Measurements from ENCODE around the gene RAB35.

RAB35 gene

DNA sequence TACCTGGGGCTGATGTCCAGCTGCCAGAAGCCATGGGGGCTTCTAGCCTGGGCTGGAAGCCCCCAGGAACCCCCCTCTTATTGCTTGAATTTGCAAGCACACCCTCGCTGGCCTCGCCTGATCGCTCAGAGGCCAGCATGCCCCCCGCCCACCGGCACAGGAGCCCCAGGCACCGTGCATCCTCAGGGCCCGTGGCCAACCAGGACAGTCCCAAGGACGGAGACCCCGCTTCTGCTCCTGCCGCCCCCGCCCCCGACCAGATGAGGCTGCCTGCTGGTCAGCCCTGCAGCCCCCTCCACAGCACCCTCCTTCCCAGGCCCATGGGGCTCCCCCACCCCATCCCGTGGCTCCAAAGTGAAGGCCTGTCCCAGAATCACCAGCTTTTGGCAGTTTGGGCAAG is 21.2 kb downstream of the RAB35 start:
- H3K4me3 ChIP-seq (replicated peaks; ENCODE audit: insufficient read depth, low read length), result no peak overlapping the region
- H3K27me3 ChIP-seq (ENCODE audit: insufficient read depth, poor library complexity, severe bottlenecking), result no peaks in the 10 kb centered on the region
- H3K27ac ChIP-seq (replicated peaks), result no peak overlapping the region
- TF ChIP-seq POLR2AphosphoS5 (IDR thresholded peaks at IDR 0.05; ENCODE audit: low read depth) (no peak), SPI1 (IDR thresholded peaks at IDR 0.05; ENCODE audit: borderline replicate concordance, low read depth) (no peak), GABPA (IDR thresholded peaks at IDR 0.05; ENCODE audit: low read depth) (no peak)
- TF ChIP-seq, protein P1, sequence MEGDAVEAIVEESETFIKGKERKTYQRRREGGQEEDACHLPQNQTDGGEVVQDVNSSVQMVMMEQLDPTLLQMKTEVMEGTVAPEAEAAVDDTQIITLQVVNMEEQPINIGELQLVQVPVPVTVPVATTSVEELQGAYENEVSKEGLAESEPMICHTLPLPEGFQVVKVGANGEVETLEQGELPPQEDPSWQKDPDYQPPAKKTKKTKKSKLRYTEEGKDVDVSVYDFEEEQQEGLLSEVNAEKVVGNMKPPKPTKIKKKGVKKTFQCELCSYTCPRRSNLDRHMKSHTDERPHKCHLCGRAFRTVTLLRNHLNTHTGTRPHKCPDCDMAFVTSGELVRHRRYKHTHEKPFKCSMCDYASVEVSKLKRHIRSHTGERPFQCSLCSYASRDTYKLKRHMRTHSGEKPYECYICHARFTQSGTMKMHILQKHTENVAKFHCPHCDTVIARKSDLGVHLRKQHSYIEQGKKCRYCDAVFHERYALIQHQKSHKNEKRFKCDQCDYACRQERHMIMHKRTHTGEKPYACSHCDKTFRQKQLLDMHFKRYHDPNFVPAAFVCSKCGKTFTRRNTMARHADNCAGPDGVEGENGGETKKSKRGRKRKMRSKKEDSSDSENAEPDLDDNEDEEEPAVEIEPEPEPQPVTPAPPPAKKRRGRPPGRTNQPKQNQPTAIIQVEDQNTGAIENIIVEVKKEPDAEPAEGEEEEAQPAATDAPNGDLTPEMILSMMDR (IDR thresholded peaks at IDR 0.05; ENCODE audit: insufficient read depth, low read length), result no peak
- TF ChIP-seq, protein P2, sequence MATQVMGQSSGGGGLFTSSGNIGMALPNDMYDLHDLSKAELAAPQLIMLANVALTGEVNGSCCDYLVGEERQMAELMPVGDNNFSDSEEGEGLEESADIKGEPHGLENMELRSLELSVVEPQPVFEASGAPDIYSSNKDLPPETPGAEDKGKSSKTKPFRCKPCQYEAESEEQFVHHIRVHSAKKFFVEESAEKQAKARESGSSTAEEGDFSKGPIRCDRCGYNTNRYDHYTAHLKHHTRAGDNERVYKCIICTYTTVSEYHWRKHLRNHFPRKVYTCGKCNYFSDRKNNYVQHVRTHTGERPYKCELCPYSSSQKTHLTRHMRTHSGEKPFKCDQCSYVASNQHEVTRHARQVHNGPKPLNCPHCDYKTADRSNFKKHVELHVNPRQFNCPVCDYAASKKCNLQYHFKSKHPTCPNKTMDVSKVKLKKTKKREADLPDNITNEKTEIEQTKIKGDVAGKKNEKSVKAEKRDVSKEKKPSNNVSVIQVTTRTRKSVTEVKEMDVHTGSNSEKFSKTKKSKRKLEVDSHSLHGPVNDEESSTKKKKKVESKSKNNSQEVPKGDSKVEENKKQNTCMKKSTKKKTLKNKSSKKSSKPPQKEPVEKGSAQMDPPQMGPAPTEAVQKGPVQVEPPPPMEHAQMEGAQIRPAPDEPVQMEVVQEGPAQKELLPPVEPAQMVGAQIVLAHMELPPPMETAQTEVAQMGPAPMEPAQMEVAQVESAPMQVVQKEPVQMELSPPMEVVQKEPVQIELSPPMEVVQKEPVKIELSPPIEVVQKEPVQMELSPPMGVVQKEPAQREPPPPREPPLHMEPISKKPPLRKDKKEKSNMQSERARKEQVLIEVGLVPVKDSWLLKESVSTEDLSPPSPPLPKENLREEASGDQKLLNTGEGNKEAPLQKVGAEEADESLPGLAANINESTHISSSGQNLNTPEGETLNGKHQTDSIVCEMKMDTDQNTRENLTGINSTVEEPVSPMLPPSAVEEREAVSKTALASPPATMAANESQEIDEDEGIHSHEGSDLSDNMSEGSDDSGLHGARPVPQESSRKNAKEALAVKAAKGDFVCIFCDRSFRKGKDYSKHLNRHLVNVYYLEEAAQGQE (IDR thresholded peaks at IDR 0.05; ENCODE audit: insufficient replicate concordance, low read depth), result no peak
- DNase-seq (ENCODE audit: low read depth in 1 of 2, low spot score in 1 of 2), result no peak

DNA sequence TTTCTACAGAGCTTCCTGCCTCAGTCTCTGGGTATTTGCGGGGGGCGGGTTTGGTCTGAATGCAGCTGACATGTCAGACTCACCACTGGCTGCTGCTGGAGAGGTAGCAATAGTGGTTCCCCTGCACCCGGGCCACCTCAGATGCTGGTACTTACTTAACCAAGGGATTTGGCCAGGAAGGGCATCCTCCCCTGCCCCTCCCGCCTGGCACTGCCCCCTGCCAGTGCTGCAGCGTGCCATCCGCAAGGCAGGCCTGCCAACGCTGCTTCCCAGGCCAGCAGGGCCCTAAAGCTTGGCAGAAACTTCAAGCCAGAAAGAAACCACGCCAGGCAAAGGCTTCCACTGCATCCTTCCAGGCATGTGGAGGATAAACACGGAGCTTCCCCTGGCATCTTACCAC is 22.1 kb downstream of the RAB35 start:
- no peak for DNase-seq (ENCODE audit: low read depth in 1 of 2, low spot score in 1 of 2)
- TF ChIP-seq SPI1 (IDR thresholded peaks at IDR 0.05; ENCODE audit: borderline replicate concordance, low read depth), result no peak
- no peak for TF ChIP-seq GABPA (IDR thresholded peaks at IDR 0.05; ENCODE audit: low read depth)
- TF ChIP-seq, protein P1 (IDR thresholded peaks at IDR 0.05; ENCODE audit: insufficient read depth, low read length), result no peak
- TF ChIP-seq POLR2AphosphoS5 (IDR thresholded peaks at IDR 0.05; ENCODE audit: low read depth), result no peak
- TF ChIP-seq, protein P2 (IDR thresholded peaks at IDR 0.05; ENCODE audit: insufficient replicate concordance, low read depth), result no peak
- no peak overlapping the region for H3K4me3 ChIP-seq (replicated peaks; ENCODE audit: insufficient read depth, low read length)
- no peak overlapping the region for H3K27ac ChIP-seq (replicated peaks)
- H3K27me3 ChIP-seq (ENCODE audit: insufficient read depth, poor library complexity, severe bottlenecking), result no peaks in the 10 kb centered on the region

DNA sequence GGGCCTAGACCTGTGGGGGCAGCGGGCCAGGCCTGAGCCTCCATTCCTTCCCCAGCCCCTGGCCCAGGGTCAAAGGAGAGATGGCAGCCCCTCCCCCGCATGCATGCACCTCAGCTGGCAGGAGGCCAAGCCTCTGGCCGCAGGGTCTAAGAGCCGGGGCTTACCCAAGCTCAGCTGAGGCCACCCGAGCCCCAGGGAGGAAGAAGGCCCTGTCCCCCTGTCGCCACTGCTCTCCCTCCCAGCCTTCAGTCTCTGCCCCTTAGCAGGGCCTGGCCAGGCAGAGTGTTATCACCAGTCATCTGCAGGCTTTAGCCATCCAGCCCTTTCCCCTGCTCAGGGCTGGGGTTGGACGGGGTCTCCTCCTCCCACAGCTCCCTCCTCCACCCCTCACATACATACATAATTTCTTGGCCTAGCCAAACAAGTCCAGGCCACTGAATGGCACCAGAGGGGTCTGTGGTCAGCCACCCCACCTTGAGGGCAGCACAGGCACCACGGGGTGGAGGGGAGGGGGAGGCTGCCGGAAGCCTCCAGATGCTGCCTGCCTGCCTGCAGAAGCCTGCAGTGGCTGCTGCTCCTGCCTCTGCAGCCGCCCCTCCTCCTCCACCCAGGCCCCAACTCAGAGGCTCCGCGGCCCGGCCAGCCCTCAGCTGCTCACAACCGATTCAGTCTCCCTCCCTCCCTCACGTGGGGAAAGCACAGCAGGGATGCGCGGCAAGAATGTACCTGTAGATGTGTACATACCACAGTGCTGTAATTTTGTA is 22.8 kb downstream of the RAB35 start:
- Histone ChIP-seq H3K27ac (replicated peaks) (no peak overlapping the region), H3K4me3 (replicated peaks; ENCODE audit: insufficient read depth, low read length) (no peak overlapping the region), H3K27me3 (ENCODE audit: insufficient read depth, poor library complexity, severe bottlenecking) (no peaks in the 10 kb centered on the region)
- no peak for DNase-seq (ENCODE audit: low read depth in 1 of 2, low spot score in 1 of 2)
- TF ChIP-seq, protein P1 (IDR thresholded peaks at IDR 0.05; ENCODE audit: insufficient read depth, low read length), result no peak
- TF ChIP-seq, protein P2 (IDR thresholded peaks at IDR 0.05; ENCODE audit: insufficient replicate concordance, low read depth), result no peak
- TF ChIP-seq SPI1 (IDR thresholded peaks at IDR 0.05; ENCODE audit: borderline replicate concordance, low read depth) (no peak), POLR2AphosphoS5 (IDR thresholded peaks at IDR 0.05; ENCODE audit: low read depth) (no peak), GABPA (IDR thresholded peaks at IDR 0.05; ENCODE audit: low read depth) (no peak)

All from HL-60 (cell line).